Posterior vena cava (tissue), 2 donors: ENCODE results near the gene CXCR6. TPM values are rescaled to one million over a fixed set of nuclear protein-coding genes. Genes with fewer than 3 reads are reported as not detected.

Experiments
- DNase-seq: peaks from one replicate; pipeline ENCODE4 v3.0.0-alpha.2; 2020; ENCODE audit warnings: low spot score
- intact Hi-C, 2 donors: fragments of 100-400 bp; cut with DNase I; formaldehyde crosslinking; loops; one replicate each; pipeline versions ENCODE4 v1.14.1 to v1.14.2; 2022 to 2023
- total RNA-seq, 2 donors: library from RNA; stranded (reverse); fragmentation: NEBNext Ultra II Directional; extraction: Animal tissue kit (Norgen Biotek cat#: 25700); gene quantifications; one replicate each; pipeline ENCODE4 v1.2.1, GENCODE V29; 2021
- donor health status: DM: yes; HTN: yes; CAD: no.
- donor health status: DM: yes; HTN: yes; CAD: no.

Gene CXCR6
- total RNA-seq, 2 donors from 2014 or later: 0.42 to 0.76 TPM

DNA sequence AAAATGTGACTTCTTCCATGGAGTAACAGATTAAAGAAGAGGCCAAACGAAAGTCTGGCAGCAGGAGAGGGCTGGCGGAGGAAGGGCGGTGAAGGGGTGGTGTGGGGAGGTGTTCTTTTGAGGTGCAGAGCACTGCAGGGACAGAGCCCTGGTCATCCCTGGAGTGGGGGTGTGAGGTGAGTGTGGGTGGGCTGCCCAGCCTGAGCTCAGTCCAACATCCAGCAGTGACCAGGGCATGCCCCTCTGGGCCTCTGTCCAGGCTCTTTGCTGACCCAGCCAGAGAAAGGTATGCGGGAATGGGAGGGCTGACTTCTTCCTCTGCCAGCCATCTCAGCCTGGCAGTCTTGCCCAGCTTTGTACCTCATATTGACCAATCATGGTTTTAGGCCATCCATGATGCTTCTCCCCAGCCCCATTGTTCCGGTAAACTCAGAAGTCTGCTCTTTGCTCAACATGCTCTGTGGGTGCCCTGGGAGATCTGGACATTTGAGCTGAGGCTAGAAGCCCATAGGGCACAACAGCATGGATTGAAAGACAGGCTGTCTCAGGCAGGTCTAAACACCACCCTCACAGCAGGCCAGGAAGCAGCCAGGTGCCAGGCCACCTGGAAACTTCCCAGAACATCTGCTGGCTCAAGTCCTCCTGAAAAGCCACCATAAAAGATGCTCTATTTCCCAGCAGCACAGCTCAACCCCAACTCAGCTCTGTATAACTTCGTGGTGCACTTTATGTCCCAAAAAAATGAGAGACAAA, 25.9 kb upstream of the CXCR6 start:
- intact Hi-C loops: loop anchor here in 1 of 2 donors (10.0 kb wide), 1 partner anchor 143 kb away; no protein-coding TSS in a partner anchor

DNA sequence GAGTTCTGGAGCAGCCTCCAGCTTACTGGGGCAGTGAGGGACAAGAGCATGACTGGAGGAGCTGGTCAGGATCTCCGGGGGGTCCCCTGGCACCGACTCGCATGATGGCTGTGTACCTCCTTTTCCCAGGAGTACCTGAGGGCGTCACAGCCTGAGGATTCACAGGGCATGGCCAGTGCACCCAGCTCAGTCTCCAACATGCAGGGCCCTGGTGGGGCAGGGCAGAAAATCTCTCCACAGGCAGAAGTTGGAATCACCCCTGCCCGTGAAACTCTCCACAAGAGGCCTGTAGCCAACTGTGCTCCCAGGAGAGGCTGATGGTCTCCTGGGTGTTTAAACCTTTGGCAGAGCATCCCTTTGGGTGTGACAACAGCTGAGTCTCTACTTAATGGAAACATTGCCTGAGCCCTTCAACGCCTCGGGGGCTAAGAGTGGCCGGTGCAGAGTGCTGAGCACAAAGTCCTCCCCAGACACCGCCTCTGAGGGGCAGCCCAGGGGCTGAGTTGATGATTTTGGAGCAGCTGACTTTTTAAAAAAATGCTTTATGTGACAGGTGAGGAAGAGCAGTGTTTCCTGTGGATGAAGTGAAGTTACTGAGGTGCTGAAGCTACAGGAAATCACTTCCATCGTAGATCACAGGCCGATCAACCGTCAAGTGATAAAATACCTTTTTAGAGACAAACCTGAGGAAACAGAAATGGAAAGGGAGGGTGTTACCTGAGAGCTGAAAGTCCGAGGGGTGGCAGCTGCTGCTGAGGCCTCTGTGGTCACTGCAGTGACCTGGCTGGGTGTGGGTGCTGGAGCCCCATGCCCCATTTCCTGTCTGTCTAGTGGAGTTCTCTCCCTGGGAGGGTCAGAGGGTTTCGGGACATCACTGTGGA, 21.9 kb upstream of the CXCR6 start:
- intact Hi-C loops: no loop called here

More for the DNA sequence above, 25.9 kb upstream of the CXCR6 start:
- DNase-seq: no peak

DNA sequence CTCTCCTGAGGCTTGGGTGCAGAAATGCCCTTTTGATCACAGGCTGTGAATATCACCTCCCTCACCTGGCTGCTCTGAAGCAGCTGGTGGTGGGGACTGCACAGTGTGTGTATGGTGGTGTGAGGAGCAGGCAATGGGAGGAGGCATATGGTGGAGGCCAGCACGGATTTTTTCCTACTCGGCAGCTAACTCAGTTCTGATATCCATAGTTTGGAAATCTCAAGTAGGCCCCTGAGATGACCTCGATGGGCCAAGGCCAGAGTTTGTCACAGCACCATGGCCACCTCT, 21.3 kb upstream of the CXCR6 start:
- intact Hi-C loops: no loop called here
- DNase-seq: no peak

More for the DNA sequence above, 21.9 kb upstream of the CXCR6 start:
- DNase-seq: no peak

DNA sequence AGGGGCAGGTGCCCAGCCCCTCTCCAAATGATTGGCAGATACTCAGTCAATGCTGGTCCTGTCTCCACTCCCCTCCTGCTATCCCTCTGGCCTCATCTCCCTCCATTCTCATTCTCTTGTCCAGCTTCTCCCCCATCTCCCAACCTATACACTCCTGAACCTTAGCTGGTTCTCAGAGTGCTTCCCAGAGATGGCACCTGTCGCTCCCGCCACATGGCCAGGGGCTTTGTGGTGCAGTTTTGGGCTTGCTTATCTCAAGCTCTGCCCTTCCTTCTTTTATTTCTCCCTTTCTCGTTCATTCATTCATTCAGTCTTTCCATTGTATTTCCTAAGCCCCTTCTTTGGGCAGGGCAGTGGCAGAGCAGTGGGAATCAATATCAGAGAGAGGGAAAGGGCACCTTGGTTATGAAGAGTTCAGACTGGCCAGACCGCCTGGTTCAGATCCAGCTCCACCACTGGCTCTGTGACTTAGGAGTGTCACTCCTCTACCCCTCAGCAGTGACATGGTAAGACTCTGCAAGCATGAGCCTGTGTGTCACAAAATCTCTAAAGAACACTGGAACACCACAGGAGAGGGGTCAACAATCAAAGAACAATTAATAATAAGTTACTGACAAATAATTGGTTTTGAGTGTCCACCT, 20.2 kb upstream of the CXCR6 start:
- intact Hi-C loops: no loop called here

DNA sequence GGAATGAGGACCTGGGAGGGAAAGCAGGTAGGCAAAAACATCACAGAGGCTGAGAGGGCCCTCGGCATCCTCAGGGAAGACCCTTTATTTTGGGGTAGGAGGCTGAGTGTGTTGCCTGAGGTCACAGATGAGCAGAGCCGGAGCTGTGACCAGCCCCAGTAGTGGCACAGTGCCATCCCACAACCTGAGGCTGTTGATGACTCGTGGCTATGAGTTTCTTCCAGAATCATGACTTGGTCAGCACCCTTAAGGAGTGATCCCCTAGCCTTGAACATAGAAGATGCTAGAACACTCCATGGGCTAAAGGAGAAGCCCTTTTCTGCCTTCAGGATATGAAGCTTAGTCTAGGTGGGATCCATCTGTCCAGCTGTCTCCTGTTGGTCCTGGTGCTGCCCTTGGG, 19.5 kb upstream of the CXCR6 start:
- DNase-seq: no peak
- intact Hi-C loops: no loop called here

More for the DNA sequence above, 20.2 kb upstream of the CXCR6 start:
- DNase-seq: no peak

DNA sequence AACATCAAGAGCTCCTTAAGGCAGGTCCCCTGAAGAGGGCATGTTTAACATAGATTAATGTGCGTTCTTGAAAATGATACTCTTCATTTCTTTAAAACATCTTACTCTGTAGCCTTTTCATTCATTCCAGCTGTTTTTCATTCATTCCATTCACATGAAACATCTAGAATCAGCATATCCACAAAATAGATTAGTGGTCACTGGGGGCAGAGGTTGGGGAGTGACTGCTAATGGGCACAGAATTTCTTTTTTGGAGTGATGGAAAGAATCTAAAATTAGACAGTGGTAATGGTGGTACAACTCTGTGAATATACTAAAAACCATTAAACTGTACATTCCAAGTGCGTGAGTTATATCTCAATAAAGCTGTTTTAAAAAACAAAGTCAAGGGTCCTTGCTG, 15.4 kb upstream of the CXCR6 start:
- intact Hi-C loops: no loop called here
- no peak for DNase-seq

DNA sequence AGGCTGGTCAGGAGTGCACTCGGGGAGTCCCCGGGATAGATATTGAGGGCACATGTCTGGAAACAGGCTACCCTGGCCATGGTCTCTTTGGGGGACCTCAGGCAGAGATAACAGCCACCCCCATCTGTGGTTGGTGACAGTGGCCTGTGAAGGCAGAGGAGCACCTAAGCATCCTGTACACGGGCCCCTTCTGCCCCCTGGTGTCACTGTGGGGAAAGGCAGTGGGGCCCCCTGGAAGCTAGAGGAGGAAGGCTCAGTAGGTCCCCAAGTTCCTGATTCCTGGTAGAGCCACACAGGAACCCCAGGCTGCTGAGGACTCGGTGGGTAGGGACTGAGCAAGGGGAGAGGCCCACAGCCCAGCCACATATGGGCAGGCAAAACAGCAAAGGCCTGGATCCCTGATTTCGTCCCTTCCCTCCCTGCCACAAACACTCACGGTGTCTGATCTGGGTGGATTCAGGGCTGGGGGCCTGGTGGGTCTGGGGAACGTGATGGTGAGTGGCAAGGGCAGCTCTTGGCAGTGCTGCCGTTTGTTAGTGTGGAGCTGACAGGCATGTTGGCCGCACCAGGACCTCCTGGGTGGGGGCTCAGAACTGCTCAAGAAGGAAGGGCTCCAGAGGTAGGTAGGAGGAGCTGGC, 14.1 kb upstream of the CXCR6 start:
- no peak for DNase-seq
- intact Hi-C loops: no loop called here

DNA sequence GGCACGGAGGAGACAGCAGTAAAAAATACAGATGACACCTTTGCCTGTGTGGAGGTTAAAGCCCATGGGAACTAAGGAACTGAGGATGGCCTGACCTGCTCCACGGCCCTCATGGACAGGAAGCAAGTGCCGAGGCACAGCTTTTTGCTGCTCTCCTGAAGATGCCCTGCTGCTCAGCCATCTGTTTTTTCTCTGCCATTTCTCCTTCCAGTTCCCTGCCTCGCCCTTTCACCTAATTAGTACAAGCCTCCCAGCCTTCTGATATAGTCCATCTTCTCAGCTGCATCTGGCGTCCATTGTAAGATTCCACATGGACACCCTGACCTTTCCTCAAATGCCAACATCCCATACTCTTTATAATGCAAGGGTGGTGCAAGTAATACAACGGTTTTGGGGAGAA, 11.8 kb upstream of the CXCR6 start:
- no peak for DNase-seq
- intact Hi-C loops: loop anchor here in 1 of 2 donors (10.0 kb wide), 1 partner anchor 143 kb away; no protein-coding TSS in a partner anchor

DNA sequence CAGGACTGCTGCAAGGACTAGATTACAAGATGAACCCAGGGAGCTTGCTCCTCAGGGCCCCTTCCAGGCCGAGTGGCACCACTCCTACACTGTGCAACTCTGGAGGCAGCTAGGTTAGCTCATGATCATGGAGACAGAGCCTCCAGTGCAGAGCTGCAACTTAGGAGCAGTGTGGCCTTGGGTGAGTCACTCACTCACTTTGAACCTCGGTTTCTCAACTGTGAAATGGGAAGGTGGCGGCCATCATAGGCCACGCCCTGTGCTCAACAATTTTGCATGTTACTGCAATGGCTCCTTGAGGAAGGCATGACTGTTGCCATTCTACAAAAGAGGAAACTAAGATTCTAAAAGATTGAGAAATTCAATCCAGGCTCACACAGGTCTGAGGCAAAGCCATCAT, 11.2 kb upstream of the CXCR6 start:
- no peak for DNase-seq
- intact Hi-C loops: loop anchor here in 1 of 2 donors (10.0 kb wide), 1 partner anchor 143 kb away; no protein-coding TSS in a partner anchor

DNA sequence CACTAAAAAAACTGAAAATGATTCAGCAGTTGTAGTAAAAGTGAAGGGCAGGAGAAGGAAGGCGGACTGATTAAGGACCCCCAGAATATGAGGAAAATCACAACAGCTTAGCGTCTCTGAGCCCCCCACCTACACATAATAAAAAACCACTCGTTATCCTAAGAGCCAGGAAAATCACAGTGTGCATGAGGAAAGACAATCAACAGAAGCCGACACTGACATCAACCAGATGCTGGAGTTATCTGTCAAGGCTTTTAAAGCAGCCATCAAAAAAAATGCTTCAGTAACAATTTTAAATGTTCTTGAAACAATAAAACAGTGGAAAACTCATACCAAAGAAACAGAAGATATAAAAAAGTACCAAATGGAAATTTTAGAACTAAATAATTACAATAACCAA, 9.7 kb upstream of the CXCR6 start:
- intact Hi-C loops: loop anchor here in 1 of 2 donors (10.0 kb wide), 1 partner anchor 141 kb away; no protein-coding TSS in a partner anchor
- DNase-seq: no peak

DNA sequence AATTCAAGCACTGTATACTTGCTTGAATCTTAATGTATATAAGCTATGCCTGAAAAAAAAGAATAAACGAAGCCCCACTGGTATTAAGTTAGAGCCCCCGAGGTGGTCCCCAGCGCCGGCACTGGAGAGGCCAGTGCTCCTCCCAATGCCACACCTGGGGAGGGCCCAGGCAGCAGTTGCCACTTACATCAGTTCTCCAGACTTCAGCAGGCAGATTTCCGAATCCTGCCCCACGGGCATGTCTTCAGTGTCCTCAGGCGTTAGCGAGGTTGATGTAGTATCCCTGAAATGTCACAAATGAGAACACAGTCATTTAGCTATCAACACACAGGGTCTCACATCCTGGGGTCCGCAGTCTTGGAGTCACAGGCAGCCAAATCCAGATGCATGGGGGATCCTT, 7.0 kb upstream of the CXCR6 start:
- no peak for DNase-seq
- intact Hi-C loops: loop anchor here (5.0 to 10.0 kb wide), 2 partner anchors 139 to 141 kb away; no protein-coding TSS in a partner anchor

DNA sequence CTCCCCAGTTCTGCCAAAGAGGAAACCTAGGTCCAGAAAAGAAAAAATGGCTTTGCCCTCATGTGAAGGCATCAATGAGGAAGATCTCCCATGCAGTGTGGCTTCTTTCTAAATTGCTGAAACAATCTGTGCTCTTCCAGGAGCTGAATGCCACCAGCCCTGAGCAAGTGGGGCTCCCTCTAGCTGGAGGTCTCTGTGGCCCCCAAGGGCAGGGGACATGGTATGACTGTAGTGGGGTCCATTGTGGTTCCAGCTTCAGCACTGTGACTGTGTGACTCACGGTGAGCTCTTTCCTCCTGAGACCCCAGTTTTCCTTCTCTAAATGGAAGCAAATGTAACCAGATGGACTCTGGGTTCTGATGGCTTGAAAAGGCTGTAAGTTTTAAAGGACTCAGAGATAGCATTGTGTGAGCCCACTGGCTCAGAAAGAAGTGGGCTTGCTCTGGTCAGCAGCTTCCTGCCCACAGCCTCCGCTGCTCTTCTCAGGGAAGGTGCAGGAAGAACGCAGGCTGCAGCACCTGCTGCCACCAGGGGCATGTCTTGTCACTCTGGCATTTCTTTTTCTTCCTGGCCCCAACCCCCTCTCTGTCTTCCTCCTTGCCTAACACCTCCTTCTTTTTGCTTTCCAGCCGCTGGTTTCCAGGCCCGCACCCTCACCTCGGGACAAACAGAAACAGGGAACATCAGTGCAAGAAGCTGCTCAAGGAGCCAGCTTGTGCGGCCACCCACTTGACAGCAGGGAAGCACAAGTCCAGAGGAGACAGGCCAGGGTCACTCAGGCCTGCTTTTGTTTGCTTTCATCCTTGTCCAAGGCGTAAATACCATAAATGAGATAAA, 5.8 kb upstream of the CXCR6 start:
- DNase-seq: no peak
- intact Hi-C loops: loop anchor here (5.0 to 10.0 kb wide), 2 partner anchors 137 to 140 kb away; no protein-coding TSS in a partner anchor

DNA sequence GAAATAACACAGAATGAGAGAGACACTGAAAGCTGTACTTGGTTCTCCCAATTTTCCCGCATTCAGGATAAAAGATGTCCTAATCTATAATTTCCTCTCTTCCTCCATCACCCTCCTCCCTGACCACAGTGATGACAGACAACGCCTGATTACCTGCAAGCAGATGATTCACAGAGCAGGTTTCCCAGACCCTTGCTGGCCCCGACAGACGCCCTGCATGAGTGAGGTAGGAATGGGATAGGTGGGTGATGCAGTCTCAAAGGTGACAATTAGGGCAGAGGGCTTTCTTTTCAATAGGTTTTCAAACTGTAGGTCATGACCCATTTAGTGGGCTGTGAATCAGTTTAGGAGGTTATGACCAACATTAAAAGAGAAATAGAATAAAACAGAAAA, 5.2 kb upstream of the CXCR6 start:
- DNase-seq: no peak
- intact Hi-C loops: loop anchor here (5.0 to 10.0 kb wide), 2 partner anchors 137 to 139 kb away; no protein-coding TSS in a partner anchor

DNA sequence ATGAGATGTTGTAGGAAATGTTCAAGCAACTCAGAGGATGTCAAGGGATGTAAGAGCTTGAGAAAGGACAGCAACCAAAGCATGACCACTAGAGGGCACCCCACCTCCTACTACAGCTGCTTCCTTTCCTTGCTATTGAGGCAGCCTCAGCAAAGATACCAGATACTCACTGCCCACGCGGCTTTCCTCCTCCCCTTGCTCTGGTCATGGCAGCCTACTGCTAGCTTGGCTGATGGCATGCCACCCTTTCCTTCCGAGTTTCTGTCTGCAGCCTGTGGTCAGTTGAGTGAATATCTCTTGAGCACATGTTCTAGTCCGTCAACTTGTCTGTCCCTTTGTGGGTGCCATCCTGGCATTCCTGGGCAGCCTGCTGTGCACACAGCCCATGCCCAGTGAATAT, 4.4 kb upstream of the CXCR6 start:
- intact Hi-C loops: loop anchor here (5.0 to 10.0 kb wide), 2 partner anchors 136 to 138 kb away; no protein-coding TSS in a partner anchor
- DNase-seq: peak; percentile 93

DNA sequence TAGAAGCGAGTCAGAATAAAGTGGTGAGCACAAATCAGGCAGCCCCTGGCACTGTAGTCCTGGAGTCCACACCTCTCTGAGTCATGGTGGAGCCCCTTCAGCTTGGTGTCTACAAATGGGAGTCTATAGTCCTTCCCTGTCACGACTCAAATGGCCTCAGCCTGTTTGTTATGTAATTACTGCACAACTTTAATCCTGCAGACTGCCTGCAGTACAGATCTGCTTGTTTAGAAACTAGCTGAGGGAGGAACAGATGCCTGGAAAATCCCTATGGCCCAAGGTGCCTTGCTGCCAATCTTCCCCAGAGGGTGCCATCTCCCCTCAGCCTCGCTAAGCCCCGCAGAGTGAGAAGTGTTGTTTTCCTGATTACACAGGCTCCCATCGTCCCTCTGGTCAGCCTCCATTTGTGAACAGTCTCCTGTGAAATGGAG, 3.9 kb upstream of the CXCR6 start:
- intact Hi-C loops: loop anchor here (5.0 to 10.0 kb wide), 2 partner anchors 135 to 138 kb away; no protein-coding TSS in a partner anchor
- DNase-seq: no peak

DNA sequence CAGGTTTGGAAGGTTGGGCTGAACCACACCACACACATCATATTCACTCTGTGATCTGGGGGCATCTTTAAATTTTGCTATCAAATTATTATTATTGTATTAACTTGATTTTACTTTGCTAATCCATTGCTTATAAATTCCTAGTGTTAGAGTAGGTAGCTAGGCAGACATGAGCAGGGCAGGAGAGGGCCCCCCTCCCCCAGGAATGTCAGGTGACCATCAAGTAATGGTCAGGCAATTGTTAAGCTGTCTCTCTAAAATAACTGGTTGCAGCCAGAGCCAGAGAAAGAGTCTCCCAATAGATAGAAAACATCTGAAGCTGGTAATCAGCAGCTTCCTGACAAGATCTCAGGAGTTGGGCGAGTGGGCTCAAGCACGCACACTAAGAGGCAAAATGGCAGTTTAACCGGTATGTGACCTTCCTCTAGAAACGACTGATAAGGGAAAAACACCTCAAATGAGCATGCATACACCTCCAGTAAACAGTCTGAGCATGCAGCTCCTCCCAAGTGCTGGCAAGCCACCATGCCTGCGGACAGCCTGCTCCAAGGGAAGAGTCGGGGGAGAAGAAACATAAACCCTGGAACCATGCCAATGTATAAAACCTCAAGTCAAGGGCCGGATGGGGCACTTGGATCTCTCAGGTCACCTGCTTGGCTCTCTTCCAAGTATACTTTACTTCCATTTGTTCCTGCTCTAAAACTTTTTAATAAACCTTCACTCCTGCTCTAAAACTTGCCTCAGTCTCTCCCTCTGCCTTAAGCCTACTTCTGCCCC, 3.1 kb upstream of the CXCR6 start:
- DNase-seq: no peak
- intact Hi-C loops: no loop called here

DNA sequence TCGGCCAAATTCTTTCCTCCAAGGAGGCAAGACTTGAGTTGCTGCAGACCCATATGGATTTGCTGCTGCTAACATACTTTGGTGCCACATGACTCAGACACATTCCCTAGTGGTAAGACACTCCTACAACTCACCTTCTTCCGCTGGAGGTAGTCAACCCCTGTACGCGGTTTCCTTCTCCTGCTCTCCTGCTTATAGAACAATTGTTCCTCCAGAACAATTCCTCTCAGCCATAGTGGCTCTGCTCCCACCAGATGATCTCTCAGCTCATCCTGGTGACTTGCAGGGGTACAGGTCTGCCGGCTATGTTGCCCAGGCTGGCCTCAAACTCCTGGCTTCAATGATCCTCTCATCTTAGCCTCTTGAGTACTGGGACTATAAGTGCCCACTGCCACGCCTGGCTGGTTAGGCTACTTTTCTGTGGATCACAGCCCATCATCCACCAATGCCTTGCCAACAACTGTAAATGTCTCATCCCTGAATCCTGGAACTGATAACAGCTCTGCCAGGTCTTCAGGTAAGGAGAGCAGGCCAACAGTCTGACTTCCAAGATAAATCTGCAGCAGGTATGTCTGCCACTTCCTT, 2.4 kb upstream of the CXCR6 start:
- intact Hi-C loops: no loop called here
- no peak for DNase-seq
